OCI-M1 (cell line): ENCODE data around the gene SNAP47.

ENCODE experiments used
- DNase-seq: peaks from one replicate; lab custom pipeline; 2025; lab: John Stamatoyannopoulos, UW

The SNAP47 gene

DNA sequence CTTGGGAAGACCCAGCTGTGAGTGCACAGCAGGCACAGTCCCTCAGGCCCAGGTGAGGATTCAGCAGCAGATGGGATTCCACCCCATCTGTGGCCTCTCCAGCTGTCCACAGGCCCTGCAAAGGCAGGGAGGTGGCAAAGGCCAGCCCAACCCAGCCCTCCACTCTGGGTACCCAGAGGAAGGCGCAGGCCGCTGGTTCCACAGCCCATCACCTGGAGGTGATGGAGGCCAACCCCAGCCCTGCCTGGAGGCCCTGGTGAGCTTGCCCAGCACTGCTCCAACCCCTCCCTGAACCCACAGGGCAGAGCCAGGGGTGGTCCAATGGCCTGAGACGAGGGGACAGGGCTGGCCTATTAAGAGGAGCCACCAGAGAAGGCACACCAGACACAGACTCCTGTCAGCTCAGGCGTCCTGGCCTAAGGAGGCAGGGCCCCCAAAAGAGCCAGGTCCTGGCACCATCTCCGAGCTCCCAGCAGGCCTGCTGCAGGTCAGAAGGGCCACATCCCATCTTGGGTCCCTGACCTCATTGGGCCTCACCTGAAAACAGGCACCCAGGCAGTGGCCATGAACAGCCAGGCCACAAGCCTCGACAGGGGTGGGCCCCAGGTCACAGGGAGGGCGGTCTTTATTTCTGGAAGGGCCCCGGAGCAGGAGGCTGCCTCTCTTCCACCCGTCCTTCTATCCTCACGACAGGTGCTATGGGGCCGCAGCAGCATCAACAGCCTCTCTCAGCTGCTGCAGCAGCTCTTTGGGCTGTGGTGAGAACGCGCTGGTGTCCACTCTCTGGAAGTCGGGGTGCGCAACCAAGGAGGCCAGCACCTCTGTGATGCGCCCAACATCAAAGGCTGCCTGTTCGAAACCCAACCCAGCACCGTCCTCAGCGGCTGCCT is 3.3 kb upstream of the SNAP47 start:
- DNase-seq = no peak

DNA sequence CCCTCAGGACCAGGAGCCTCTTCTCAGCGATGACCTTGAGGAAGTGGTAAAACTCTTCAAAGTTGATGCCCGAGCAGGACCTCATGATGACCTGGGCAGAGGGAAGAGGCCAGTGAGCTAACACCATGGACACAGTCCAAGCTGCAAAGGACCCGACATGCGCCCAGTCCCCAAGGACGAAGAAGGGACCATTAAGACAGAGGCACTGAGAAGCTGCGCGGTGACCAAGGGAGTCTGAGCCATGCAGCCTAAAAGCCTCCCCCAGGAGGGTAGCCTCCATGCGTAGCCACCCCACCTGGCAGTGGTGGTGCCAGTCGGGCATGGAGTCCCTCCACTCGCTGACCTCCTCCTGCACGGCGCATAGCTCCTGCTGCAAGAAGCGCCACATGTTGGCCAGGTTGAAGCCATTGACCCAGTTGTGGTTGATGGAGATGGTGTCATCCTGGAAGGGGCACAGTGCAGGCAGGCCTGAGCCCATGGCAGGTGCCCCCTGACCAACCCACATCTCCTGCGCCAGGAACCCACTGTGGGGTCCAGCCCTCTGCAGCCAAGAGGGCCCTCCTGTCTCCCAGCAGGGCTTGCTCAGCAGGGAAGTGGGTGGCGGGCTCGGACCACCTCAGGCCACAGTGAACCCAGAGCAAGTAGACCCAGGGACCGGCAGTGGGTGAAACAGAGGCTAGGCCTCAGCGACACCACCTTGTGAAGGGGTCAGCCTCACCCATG is 2.5 kb upstream of the SNAP47 start:
- DNase-seq = no peak

DNA sequence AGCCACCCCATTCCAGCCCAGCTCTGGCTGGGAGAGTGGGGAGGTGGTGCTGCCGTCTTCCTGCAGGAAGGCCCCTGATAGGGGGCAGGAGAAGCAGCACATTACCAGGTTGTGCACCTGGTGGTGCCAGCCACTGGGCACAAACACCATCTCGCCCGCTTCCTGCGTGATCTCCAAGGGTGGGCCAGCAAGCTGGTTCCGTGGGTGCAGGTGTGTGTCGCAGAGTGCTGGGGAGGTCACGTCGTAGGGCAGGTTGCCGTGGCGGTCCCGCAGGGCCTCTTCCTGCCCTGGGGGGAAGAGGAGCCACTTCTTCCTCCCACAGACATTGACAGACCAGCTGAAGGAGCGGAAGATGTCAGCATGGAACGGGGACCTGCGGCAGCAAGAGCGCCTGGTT is 1.9 kb upstream of the SNAP47 start:
- no peak for DNase-seq

DNA sequence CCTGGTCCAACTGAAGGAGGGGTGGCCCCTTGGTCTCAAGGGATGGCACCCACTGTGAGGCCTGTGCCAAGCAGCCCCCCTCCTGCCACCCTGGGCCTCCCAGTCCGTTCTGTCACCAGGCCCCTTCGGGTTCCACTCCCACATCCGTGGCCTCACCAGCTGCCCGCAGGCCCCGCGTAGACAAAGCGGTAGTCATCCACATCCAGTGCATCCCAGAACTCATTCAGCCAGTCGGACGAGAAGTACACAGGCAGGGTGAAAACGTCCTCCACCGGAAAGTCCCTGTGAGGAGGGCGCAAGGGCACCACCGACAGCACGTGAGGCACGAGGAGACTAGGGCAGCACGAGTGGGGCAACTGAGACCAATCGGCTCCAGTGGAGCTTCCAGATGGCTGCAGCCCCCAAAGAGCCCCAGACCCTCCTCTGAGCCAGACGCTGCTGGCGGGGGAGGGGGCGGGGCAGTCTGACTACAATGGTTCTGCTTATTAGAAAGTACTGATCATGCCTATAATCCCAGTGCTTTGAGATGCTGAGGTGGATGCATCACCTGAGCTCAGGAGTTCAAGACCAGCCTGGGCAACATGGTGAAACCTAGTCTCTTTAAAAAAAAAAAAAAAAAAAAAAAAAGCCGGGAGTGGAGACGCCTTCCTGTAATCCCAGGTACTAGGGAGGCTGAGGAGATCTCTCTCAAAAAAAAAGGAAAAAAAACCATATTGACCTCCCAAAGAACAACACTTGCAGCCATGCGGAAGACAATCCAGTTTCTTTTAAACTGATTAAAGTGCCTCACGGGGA is 1.3 kb upstream of the SNAP47 start:
- DNase-seq = no peak

DNA sequence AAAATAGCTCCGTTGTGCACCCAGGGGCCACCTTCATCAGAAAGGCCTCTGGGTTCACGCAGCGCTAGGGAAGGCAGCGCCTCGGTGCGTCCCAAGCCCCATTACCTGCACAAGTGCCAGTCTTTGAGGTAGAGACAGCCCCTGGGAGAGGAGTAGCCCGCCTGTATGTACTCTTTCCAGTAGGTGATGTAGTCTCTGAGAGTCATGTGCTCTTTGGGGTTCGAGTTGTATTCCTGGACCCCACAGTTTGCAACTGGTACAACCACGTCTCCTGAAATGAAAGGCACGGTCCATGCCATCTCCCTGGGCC is 734 bp upstream of the SNAP47 start:
- DNase-seq = peak; percentile 52

DNA sequence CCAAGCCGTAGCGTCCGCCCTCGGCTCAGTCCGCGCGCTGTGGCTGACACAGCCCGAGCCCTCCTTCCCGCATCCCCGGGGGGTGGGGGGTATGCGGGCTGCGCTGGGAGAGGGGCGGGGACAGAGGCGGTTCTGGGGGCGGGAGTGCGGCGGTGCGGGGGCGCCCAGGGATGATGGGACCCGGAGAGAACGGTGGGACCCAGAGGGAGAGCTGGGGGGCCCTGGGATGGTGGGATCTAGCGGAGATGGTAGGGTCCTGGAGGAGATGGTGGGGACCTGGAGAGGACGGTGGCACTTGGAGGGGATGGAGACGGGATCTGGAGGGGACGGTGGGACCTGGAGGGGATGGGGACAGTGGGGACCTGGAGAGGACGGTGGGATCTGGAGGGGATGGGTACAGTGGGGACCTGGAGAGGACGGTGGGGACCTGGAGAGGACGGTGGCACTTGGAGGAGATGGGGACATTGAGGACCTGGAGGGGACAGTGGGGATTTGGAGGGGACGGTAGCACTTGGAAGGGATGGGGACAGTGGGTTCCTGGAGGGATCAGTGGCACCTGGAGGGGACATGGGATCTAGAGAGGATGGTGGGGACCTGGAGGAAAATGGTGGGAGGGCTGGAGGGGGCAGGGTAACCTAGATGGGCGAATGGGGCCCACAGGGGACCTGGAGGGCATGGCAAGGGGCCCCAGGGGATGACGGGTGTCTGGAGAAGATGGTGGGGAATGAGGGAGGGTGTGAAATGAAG is 477 bp downstream of the SNAP47 start:
- peak; percentile 35 for DNase-seq

DNA sequence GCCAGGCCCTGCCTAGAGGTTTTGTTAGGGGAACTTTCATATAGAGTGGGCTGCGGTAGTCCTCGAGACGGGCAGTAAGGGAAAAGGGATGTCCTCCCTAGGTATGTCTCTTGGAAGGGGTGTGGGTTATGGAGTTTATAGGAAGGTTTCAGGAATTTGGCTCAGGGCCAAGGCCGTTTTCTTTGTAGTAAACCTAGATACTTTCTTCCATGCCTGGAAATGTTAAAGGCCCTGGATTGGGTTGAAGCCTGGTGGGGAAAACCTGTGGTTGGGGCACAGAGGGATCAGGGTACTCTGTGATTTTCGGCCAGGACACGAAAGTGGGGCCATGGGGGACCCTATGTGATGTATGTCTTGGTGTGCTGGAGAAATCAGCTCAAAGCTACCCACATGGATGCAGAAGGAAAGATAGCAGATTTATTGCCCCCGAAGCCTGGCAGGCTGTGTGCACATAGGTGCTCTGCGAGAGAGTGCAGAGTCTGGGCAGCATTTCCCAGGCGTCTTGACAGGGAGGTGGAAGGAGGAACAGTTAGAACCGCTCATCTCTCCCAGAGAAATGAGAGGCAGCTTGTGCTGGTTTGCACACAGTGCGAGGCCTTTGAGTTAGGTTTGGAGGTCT is 1.7 kb downstream of the SNAP47 start:
- no peak for DNase-seq

DNA sequence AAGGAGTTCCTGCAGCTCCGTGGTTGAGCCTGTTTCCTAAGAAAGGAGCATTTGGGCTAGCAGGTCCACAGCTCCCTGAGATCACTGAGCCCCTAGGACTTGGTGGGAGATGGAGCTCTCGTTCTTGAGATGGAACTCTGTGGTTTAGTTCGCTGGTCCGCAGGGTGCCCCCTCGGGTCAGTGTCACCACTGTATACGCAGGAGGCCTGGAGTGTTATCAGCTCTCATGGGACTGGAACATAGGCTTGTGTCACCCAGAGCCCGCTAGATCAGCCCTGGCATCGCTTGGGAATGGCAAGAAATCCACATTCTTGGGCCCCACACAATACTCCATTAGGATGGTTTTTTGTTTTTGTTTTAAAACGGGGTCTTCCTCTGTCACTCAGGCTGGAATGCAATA is 3.6 kb downstream of the SNAP47 start:
- DNase-seq = no peak

DNA sequence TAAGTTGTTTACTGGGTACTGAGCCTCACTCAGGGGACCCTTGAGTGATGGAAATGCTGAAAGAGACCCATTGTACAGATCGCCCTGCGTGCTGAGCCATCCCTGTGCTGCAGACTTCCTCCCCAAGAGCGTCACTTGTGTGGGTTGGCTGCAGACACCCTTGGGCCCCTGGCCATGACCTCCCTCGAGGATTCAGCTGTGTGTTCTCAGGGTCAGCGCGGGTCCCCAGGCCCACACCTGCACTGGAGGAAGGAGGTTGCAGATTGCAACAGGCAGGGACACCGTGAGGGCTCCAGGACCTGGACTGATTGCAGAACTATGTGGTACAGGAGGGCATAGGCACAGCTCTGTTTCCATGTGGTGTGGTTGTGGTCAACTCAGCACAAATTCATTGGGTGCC is 4.4 kb downstream of the SNAP47 start:
- no peak for DNase-seq

DNA sequence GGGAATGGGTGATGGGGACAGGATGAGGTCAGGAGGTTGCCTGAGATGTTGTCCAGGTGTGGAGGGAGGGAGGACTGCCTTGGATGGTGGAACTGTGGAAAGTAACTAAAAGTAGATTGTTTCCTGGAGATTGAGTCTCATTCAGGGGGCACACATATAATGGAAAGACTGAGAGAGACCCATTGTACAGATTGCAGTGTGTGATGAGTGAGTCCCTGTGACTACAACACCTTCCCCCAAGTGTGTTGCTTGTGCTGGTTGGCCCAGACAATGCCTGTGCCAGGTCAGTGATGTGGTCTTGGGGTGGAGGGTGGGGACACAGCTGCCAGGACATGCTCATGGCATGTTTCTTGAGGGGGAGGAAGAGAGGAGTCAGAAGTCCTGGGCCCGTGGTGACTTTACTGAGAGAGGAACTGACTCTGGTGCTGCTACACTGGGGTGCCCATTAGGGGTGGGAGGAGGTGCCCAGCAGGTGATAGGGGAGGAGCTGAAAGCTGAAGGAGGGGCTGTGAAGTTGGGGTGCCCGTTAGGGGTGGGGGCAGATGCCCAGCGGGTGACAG is 5.2 kb downstream of the SNAP47 start:
- no peak for DNase-seq

DNA sequence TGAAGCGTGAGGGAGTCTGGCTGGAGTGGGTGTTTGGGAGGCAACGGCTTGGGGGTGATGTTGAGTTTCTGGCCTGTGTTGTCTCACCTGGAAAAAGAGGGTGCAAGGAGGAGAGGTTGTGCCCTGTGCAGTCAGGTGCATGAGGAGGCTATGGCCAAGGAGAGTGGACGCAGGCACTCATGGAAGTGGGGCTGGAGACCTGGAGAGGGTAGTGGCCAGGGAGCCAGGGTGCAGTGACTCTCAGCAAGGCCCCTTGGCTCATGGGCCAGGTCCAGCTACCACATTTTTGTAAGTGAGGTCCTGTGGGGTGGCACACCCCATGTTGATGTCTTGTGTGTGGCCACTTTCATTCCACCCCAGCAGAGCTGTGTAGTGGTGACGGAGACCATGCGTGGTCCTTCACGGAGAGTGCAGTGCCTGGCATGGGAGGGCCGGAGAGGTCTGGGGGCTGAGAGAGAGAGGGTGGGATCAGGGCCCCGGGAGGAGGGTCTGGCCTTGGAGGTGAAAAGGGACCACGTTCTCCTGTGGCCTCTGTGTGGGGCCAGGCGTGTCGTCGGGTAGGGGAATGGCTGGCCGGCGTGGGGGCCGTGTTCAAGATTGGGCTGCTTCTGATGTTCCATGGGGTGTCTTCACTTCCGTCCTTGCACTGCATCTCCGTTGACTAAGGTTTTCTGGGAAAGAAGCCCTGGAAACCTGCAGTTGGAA is 6.1 kb downstream of the SNAP47 start:
- DNase-seq = no peak

DNA sequence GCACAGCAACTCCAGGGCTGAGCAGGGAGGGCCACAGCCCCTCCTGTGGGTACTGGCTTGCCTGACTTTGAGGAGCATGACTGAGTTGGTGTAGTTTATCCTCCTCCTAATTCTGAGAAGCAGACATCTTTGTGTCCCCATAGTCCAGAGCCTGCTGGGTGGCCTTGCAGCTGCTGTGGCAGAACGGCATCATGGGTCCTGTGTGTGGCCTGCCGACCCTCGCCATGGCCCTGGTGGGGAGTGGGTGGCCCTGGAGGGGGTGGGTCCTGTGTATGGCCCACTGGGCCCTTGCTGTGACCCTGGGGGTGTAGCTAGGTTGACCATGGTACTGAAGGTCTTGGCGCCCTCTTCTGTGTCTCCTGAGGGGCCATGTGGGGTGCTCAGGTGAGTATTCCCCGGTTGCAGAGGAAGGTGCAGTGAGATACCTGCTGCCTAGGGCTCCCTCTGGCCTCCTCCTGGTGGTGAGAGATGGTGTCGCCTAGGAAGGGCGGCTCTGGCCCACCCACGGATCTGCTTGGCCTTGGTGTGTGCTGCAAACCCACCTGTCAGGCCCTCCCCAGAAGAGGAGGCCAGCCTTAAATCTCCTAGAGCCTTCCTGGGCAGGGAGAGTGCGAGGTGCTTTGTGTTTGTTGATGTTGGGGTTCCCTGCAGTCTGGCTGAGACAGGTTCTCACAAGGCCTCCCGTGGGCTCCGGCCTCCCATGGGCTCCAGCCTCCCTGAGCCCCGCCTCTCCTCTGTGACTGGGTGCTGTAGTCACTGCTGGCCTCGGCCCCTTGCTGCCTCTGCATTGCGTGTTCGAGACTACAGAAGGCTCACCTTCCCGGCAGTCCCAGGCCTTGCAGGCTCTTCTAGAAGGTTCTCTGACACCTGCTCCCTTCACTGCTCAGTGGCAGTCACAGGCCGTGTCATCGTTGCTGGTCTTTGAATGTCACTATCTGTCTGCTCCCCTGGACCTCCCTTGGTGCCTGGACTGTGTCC is 7.8 kb downstream of the SNAP47 start:
- no peak for DNase-seq

DNA sequence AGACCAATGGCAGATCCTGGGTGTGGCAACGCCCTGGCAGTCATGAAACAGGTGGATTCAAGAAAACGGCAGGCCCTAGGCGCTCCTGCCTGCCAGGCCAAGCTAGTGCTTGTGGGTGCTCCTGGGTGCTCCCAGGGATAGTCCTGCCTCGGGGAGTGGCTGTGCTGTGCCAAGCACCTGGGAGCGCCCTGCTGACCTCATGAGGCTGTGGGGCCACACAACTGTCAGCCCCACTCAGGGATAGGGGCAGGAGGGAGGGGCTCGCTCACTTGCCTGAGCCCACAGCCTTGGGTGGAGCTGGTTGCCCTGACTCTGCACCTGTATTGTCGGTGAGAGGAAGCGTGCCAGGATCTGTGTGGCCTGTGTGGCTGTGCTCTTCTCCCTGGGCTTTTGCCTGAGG is 9.4 kb downstream of the SNAP47 start:
- no peak for DNase-seq

DNA sequence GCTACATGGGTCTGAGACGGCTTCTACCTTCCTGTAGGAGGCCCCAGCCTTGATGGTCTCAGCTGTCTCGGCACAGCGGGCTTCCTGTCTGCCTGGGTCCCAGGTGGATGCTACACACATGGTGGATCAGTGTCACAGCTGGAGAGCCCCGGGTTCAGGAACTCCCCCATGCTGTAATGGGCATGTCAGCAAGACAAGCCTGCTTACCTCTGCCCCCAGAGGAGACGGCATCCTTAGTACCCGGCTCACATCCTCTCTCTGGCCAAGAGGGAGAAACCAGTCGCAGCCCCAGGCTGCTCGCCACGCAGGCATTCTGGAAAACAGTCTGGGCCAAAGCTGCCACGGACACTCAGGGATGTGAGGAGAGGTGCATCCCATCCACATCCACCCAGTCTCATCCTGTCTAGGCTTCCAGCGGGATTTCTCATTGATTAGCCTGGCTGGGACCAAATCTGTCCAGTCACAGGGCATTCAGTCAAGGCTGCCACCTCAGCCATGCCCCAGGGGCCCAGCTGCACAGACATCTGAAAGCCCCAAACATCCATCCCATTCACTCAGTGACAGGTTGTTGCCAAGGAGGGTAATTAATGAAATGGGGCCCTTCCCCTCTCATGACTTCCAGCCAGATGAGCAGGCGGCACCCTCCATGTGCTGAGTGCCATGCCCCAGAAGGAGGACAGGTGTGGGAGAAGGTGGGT is 10.5 kb downstream of the SNAP47 start:
- no peak for DNase-seq

DNA sequence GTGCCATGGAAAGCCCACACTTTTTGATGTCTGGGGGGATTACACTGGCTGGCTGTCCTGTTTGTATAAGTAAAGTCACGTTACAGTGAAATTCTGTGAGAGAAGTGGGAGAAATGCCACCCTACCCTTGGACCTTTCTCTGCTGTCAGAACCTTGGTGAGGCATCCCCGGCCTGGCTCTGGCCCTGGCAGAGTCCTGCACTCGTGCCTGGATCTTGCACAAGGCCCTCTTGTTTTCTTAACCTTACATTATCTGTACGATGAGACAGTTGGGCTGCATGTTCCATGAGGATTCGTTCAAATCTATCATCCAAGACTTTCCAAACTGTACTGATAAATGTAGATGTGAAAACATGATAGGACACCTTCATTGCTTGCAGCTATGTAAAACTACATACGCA is 11.4 kb downstream of the SNAP47 start:
- DNase-seq = no peak

DNA sequence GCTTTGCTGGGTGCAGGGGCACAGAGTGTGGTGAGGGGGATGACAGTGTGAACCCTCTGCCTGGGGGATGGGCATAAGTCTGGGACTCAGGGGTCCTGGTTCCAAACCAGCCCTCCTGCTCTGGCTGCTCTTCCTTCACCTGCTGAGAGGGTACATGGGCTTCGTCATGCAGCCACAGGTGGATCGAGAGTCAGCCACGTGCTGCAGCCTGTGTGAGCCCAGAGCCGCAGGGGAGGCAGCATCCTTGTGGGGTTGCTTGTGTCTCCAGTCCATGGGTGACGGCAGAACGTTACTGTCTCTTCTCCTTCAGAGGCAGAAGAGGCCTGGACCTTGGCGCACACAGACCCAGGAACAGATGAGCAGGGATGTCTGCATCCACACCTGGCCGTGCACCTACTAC is 12.1 kb downstream of the SNAP47 start:
- DNase-seq = no peak

DNA sequence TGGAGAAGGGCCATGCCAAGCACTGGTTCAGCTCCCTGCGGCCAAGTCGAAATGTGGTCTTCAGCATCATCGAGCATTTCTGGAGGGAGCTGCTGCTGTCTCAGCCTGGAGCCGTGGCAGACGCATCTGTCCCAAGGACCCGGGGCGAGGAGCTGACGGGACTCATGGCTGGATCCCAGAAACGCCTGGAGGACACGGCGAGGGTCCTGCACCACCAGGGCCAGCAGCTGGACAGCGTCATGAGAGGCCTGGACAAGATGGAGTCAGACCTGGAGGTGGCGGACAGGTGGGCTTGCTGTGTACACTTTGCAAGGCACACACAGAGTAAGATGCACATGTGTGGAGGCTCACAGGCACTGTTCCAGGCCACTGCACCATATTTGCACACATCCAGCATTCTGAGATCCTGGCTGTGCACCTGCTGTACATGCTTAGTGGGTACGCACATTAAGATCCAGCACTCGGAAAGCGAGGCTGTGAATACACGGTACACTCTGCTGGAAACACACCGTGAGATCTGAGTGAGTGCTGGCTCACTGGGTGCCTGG is 12.8 kb downstream of the SNAP47 start:
- no peak for DNase-seq

DNA sequence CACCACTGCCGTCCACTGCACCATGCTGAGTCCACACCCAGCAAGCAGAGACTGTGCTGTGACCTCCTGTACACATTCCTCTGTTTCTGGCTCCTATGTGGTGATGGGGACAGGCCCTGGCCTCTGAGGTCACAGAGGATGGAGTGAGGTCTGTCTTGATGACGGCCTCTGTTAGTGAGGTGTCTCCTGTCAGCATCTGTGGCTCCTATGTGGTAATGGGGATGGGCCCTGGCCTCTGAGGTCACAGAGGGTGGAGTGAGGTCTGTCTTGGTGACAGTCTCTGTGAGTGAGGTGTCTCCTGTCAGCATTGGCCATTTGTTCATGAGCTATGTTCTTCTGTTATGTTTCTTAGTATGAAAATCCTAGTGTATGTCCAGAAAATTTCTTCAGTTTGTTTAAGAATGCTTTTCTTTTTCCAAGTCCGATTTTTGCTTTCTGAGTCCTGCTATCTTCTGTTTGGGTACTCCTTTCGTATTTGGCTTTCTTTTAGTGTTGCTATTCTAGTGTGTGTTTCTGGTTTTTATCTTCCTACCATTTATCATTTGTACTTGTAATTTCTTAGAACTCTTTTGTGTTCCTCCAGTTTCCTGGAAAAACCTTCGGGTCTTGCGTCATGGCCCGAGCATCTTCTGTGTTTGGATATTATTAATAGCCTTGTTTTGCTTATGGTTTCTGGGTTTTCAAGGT is 13.4 kb downstream of the SNAP47 start:
- peak; percentile 92 for DNase-seq
